Measurements from ENCODE around the gene TST. TPM values are rescaled to one million over a fixed set of nuclear protein-coding genes. Genes with fewer than 3 reads are reported as not detected.

The TST gene
- 35.2 and 47.0 TPM in 2 replicates for total RNA-seq

DNA sequence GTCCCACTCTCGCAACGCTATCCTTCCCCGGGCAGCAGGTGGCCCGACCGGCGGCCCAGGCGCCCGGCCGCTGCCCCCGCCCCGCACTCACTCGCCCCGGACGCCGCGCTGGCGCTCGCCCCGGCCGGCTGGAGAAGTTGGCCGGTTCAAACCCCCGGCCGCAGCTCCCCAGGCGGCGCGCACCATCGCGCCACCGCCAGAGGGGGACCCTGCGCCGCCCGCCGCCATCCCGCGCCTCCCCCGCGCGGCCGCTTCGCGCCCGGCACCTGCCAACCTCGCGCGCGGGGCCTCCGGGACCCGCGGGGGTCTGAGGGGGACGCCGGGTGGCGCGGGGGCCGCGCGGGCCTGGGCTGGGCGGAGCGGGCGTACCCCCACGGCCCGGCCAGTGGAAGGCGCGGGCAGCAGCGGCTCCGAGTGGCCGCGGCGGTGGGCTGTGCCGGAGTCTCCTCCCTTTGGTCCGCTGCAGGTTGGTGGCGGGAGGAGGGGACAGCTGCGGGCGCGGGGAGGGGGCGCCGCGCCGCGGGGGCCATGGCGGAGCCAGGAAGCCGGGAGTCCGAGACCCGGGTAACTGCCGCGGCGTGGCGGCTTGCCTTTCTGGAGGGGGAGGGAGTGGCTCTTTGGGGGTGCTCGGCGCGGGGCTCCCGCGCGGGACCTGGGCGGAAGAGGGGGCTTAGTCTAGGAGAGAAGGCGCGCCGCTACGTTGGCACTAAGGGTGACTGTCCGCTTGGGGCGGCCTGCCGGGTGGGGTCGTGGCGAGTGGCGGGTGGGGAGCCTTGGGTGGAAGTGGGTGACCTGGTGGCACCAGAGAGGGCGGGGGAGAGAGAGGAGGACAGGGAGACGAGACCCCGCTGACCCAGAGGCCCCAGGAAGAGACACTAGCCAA is at the start of gene TST, which contains the start of gene MPST:
Gene TST (minus strand): TSS at position 139 of the 883 bp plus-strand sequence. CDS start 715 bp downstream, outside the sequence.
Gene MPST (plus strand): TSS at position 434 of the 883 bp plus-strand sequence. CDS start 95 bp downstream, at position 529.

DNA sequence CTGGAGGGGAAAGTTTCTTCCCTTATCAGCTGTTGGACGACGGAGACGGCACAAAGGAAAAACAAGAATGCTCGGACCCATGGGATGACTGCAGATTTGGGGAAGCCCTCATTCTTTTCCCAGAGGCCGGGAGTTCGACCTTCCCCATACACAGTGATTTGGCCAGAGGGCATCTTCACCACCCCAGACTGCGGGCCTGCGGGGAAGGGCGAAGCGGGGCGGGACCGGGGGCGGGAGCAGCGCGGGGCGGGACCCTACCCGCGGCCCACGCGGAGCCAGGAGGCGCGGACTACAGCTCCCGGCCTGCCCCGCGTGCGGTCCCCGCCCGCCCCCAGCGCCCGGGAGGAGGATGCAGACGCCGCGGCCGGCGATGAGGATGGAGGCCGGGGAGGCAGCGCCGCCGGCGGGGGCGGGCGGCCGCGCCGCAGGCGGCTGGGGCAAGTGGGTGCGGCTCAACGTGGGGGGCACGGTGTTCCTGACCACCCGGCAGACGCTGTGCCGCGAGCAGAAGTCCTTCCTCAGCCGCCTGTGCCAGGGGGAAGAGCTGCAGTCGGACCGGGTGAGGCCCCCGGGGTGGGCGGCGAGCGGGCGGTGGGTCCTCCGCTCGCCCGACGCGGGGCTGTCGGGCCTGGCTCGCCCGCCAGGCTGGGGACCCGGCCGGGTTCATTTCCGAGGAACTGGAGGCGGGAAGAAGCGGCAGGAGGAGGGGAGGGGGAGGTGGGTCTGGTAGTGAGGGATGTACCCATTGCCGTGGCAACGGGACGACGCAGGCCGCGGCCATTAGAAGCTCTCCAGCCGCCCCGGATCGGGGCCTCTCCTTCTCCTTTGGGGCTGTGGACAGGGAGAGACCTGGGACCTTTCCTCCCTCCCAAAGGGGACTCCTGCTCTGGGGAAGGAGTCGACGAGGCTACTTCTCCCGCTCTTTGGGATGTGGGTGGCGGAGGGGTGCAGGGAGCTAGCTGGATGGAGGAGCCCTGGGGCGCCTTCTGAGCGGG is 32.4 kb upstream of the TST start, which contains the start of gene KCTD17:
Gene KCTD17 (plus strand): TSS at position 352 of the 995 bp plus-strand sequence. CDS start 19 bp downstream, at position 371.

Other genes starting within 250 kb of the TST start
- 19.6 and 19.7 TPM in 2 replicates for gene IFT27, start 243.3 kb downstream of the TST start, total RNA-seq
- gene PVALB, start 202.4 kb downstream of the TST start, total RNA-seq = not detected in 2 replicates
- under 0.01 TPM in 1 of 2 replicates, not detected in the other for gene NCF4, start 158.4 kb downstream of the TST start, total RNA-seq
- gene CSF2RB, start 105.8 kb downstream of the TST start, total RNA-seq = 1.3 and 4.5 TPM in 2 replicates
- gene MPST, start 295 bp upstream of the TST start, total RNA-seq = 60.9 and 62.7 TPM in 2 replicates
- 20.0 and 35.7 TPM in 2 replicates for gene KCTD17, start 32.3 kb upstream of the TST start, total RNA-seq
- not detected in 2 replicates for gene TMPRSS6, start 90.3 kb upstream of the TST start, total RNA-seq
- not detected in 2 replicates for gene IL2RB, start 130.5 kb upstream of the TST start, total RNA-seq
- gene C1QTNF6, start 168.8 kb upstream of the TST start, total RNA-seq = 3.5 and 5.6 TPM in 2 replicates
- not detected in 2 replicates for gene SSTR3, start 193.0 kb upstream of the TST start, total RNA-seq
- 10.7 and 13.0 TPM in 2 replicates for gene RAC2, start 224.8 kb upstream of the TST start, total RNA-seq

All from regular cardiac myocyte (primary cell).